Dedifferentiated amniotic fluid mesenchymal stem cell (primary cell): Measurements from ENCODE around the gene ZDHHC14.
"Not testable (repeated sequence)": the region's sequence is repeated elsewhere in the genome, so short reads cannot be mapped to it uniquely, and the experiment has no call there.

Experiments used
- DNase-seq: peaks from one replicate; pipeline ENCODE4 v3.0.0-alpha.2; 2016; ENCODE audit errors: extremely low spot score

The ZDHHC14 gene

GRCh38 chr6:157685596-157686280 lies 304.7 kb downstream of the ZDHHC14 start:
- no peak for DNase-seq

GRCh38 chr6:157688275-157688959 lies 307.4 kb downstream of the ZDHHC14 start:
- no peak for DNase-seq

- no peak for DNase-seq
Observed at GRCh38 chr6:157688960-157689599, 308.1 kb downstream of the ZDHHC14 start.

- no peak for DNase-seq
Observed at GRCh38 chr6:157689875-157690274, 308.9 kb downstream of the ZDHHC14 start.

GRCh38 chr6:157690441-157691210 lies 309.6 kb downstream of the ZDHHC14 start:
- no peak for DNase-seq

GRCh38 chr6:157691621-157692020 lies 310.6 kb downstream of the ZDHHC14 start:
- not testable (repeated sequence) for DNase-seq

- no peak for DNase-seq
Observed at GRCh38 chr6:157693867-157694266, 312.9 kb downstream of the ZDHHC14 start.

GRCh38 chr6:157695301-157696040 lies 314.5 kb downstream of the ZDHHC14 start:
- no peak for DNase-seq

GRCh38 chr6:157699777-157700636 lies 319.0 kb downstream of the ZDHHC14 start:
- no peak for DNase-seq

GRCh38 chr6:157706351-157706750 lies 325.4 kb downstream of the ZDHHC14 start:
- not testable (repeated sequence) for DNase-seq

GRCh38 chr6:157706883-157707282 lies 325.9 kb downstream of the ZDHHC14 start:
- no peak for DNase-seq

GRCh38 chr6:157707576-157707975 lies 326.6 kb downstream of the ZDHHC14 start:
- no peak for DNase-seq

- no peak for DNase-seq
Observed at GRCh38 chr6:157708239-157708638, 327.2 kb downstream of the ZDHHC14 start.

GRCh38 chr6:157708933-157709332 lies 327.9 kb downstream of the ZDHHC14 start:
- DNase-seq: no peak

GRCh38 chr6:157709555-157709954 lies 328.6 kb downstream of the ZDHHC14 start:
- DNase-seq: no peak

GRCh38 chr6:157710604-157711003 lies 329.6 kb downstream of the ZDHHC14 start:
- no peak for DNase-seq

GRCh38 chr6:157711060-157711459 lies 330.1 kb downstream of the ZDHHC14 start:
- DNase-seq: no peak

- no peak for DNase-seq
Observed at GRCh38 chr6:157712585-157713295, 331.8 kb downstream of the ZDHHC14 start.

GRCh38 chr6:157713451-157714152 lies 332.6 kb downstream of the ZDHHC14 start:
- no peak for DNase-seq
